HG02610 (cell line): ENCODE results near the gene TFPT.

ENCODE experiments used
- ATAC-seq: cut with Tn5 transposase; IDR thresholded peaks from one replicate; pipeline ENCODE4 v1.9.1; 2021; ENCODE audit warnings: mild to moderate bottlenecking, moderate library complexity; ENCODE audit not compliant: unreplicated experiment

The TFPT gene

GRCh38 chr19:54149021-54149812, 33.8 kb upstream of the TFPT start:
- no peak for ATAC-seq

GRCh38 chr19:54148158-54148557, 32.7 kb upstream of the TFPT start:
- ATAC-seq: no peak

GRCh38 chr19:54147676-54148075, 32.2 kb upstream of the TFPT start:
- ATAC-seq: no peak

DNA sequence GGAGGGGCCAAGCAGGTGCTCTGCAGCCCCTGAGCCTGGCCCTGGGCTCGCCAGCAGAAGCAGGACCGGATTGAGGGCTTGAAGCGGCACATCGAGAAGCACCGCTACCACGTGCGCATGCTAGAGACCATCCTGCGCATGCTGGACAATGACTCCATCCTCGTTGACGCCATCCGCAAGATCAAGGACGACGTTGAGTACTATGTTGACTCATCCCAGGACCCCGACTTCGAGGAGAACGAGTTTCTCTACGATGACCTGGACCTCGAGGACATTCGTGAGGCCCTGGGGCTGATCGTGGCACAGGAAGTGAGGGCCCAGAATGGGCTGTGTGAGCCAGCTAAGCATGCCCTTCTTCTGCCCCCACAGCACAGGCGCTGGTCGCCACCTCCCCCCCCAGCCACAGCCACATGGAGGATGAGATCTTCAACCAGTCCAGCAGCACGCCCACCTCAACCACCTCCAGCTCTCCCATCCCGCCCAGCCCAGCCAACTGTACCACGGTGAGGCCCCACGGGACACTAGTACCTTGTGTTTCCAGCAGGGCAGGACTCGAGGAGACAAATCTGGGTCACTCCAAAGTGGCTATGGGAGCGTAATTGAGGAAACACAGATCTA, 30.2 kb upstream of the TFPT start:
- ATAC-seq: no peak

GRCh38 chr19:54142166-54142780, 26.8 kb upstream of the TFPT start:
- no peak for ATAC-seq

DNA sequence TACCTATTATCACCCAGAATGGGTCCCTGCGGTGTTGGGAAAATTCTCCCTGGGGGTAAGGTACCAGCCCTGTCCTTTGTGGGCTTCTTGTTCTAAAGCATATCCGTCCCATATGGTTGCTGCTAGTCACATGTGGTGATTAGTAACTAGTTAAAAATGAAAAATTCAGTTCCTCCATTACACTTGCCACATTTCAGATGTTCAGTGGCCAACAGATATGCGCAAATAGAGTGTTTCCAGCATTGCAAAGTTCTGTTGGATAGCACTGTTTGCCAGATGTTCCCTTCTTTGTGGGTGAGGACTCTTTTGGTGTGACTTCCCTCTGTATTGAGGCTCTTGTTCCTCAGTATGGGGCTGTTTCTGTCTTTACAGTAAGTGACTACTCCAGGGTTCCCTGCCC, 25.9 kb upstream of the TFPT start:
- no peak for ATAC-seq

- no peak for ATAC-seq
Observed at GRCh38 chr19:54138489-54139256, 23.2 kb upstream of the TFPT start.

DNA sequence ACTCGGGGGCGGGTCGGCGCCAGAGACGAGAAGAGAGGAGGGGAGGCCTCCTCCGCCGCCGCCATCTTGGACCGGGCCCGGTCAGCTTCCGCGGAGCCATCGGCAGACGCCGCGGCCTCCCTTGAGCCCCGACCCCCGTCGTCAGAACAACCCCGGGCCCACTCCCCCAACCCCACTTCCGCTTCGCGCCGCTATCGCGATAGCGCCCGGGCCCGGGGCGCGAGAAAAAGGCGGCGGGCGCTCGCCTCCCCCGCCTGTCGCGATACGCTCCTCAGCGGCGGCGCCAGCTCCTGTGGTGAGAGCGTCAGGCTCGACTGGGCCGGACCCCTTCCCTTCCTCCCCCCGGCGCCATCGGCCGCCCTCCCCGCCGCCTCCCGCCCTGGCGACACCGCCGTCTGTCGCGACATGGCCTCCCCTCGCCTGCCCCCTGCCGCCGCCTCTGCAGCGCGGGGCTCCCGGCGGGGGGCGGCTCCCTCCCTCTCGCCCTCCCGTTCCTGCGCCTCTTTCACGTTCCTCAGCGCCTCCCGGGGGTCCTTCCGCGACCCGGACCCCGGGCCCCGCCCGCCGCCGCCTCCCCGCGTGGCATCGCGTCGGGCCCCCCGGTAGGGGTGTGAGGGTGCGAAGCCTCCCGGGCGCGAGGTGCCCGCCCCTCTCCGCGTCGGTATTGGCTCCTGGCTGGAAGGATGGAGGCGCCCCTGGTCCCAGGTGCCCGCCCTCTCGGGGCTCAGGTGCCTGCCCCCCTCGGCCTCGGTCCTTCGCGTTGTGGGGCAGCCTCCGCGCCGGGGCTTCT, 22.4 kb upstream of the TFPT start, which contains the start of gene CNOT3:
Gene CNOT3 (plus strand): TSS at position 64 of the 790 bp plus-strand sequence. CDS start 5,217 bp downstream, outside the sequence.
- no peak for ATAC-seq

DNA sequence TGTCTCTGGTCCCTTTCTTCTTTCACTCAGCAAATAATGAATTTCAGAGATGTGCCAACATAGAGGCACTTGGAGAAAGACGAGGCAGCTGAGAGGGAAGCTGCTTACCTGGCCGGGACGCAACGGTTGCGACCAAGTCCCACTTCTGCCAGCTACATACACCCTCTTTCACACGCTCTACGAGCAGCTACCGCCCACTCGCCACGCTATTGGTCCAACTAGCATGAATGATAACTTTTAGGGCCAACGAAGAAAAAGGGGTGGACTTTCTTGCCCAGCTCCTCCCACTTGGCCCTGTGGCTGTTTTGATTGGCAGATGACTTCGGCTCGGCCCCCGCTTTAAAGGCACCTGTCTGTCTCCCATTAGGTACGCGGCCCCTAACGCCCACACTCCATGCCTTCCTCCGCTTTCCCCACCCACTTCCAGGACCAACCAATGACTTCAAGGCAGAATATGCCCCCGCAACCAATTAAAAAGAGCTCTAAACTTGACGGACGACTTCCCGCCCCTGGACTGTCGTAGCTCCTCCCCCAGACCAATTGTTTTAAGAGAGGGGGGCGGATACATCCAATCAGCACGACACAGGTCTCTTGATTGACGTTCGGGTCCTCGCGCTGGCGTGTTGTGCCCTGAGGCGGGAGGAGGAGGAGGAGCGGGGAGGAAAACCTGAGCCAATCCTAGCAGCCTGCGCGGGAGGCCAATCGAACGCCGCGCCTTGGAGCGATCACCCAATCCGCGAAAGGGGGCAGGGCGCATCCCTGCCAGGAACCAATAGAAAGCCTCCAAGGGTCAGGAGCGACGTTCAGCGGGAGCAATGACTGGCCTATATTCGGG, 21.6 kb upstream of the TFPT start:
- ATAC-seq: peak; percentile 78

DNA sequence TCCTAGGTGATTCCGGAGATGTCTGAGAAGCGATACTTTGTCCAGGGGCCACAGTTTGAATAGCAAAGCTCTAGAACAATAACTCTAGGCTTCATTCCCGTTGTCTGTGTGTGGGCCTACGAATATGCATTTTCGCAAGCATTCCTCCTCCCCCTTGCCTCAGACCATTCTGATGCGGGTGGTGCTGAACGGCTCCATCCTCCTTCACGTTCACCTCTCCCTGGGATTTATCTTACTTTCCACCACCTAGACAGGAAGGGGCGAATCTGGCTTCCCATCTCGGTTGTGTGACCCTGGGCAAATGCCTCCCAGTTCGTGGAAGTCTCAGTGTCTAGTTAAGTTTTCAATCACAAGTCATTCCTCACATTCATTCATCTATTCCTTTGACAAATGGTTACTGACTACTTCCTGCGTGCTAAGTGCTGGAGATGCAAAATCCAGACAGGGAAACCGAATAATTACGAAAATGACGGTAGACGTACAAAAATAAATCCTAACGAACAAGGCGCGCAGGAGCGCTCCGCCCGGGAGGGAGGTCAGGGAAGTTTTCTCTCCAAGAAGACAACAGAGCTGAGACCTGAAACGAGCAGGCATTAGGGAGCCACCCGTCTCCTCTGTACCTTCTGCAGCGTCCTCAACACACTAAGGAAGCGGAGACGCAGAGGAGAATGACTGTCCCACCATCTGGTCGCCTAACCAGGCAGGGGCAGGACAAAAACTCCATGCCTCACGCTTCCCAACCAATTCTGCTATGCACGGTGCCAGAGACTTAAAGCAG, 20.8 kb upstream of the TFPT start:
- no peak for ATAC-seq

DNA sequence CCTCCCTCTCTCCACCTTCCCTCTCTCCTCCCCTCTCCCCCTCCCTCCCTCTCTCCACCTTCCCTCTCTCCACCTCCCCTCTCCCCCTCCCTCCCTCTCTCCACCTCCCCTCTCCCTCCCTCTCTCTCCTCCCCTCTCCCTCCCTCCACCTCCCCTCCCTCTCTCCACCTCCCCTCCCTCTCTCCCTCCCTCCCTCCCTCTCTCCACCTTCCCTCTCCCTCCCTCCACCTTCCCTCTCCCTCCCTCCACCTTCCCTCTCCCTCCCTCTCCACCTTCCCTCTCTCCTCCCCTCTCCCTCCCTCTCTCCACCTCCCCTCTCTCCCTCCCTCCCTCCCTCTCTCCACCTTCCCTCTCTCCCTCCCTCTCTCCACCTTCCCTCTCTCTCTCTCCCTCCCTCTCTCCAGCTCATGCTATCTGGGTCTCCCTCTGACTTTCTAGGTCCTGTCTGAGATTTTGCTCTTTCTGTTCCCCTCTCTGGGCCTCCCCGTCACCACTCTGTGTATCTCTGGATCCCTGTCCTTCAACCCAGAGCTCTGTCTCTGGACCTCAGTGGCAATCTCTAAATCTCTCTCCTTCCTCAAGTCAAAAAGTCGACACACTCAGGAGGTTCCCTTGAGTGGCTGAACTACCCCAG, 18.6 kb upstream of the TFPT start:
- no peak for ATAC-seq

- no peak for ATAC-seq
Observed at GRCh38 chr19:54133312-54133956, 18.0 kb upstream of the TFPT start.

GRCh38 chr19:54129617-54129996, 14.2 kb upstream of the TFPT start:
- no peak for ATAC-seq

- ATAC-seq: no peak
Observed at GRCh38 chr19:54128796-54129616, 13.5 kb upstream of the TFPT start.

DNA sequence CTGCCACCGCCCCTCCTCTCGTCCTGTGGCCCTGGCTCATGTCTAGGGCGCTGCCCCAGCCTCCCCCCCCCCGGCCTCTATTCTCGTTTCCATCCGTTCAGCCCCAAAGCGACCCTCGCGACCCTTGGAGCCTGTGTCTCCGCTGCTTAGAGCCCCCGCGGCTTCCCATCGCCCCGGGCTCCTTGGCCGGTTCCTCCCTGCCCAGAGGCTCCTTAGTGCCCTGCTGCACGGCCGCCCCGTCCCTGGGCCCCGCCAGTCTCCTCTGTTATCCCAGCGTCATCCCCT, 12.9 kb upstream of the TFPT start:
- no peak for ATAC-seq

DNA sequence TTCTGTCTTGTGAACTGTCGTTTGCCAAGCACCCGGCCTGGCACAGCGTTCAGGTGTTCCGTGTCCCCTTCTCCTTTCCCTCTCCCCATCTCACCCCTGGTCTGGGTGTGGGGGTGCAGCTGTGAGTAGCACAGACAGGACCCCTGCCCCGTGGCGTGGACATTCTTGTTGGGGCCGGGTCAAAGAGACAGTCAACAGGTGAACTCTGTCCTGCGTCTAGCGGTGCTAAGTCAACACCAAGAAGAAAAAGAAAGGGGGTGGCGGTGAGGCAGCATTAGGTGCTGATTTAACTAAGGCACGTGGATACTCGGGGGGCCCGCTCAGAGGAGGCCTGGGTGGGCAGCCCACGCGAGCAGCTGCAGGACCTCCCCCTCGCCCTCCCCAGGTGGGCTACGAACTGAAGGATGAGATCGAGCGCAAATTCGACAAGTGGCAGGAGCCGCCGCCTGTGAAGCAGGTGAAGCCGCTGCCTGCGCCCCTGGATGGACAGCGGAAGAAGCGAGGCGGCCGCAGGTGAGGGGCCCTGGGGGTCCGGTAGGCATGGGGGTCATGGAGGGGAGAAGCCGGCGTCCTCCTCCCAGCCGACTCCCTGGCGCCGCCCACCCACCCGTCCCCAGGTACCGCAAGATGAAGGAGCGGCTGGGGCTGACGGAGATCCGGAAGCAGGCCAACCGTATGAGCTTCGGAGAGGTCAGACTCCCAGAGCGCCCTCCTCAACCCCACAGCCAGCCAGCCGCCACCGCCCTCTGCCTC, 12.4 kb upstream of the TFPT start:
- no peak for ATAC-seq

GRCh38 chr19:54125713-54126112, 10.3 kb upstream of the TFPT start:
- ATAC-seq: no peak
